Activated naive CD8-positive, alpha-beta T cell treated with anti-CD3 and anti-CD28 coated beads, Interleukin-2, amount 50 U/mL, for 24 hours (primary cell): ENCODE data around the gene OR52E8.

ENCODE experiments used
- ATAC-seq: fragments of 150-1000 bp; cut with Tn5 transposase; one replicate; pipeline ENCODE4 v1.10.0; 2021
- DNase-seq: peaks from one replicate; pipeline ENCODE4 v3.0.0; 2021
- H3K27ac Mint-ChIP-seq: one replicate; pipeline ENCODE4 v1.8.0; 2021; ENCODE audit warnings: mild to moderate bottlenecking, mixed read lengths
- H3K27me3 Mint-ChIP-seq: one replicate; pipeline ENCODE4 v1.8.0; 2021; ENCODE audit warnings: mixed read lengths
- H3K36me3 Mint-ChIP-seq: one replicate; pipeline ENCODE4 v1.8.0; 2021; ENCODE audit warnings: low read depth, mixed read lengths
- H3K4me1 Mint-ChIP-seq: one replicate; pipeline ENCODE4 v1.8.0; 2021; ENCODE audit warnings: mixed read lengths
- H3K4me3 Mint-ChIP-seq: one replicate; pipeline ENCODE4 v1.8.0; 2021; ENCODE audit warnings: mild to moderate bottlenecking, moderate library complexity, mixed read lengths
- H3K9me3 Mint-ChIP-seq: one replicate; pipeline ENCODE4 v1.8.0; 2021; ENCODE audit warnings: mixed read lengths

OR52E8 gene

DNA sequence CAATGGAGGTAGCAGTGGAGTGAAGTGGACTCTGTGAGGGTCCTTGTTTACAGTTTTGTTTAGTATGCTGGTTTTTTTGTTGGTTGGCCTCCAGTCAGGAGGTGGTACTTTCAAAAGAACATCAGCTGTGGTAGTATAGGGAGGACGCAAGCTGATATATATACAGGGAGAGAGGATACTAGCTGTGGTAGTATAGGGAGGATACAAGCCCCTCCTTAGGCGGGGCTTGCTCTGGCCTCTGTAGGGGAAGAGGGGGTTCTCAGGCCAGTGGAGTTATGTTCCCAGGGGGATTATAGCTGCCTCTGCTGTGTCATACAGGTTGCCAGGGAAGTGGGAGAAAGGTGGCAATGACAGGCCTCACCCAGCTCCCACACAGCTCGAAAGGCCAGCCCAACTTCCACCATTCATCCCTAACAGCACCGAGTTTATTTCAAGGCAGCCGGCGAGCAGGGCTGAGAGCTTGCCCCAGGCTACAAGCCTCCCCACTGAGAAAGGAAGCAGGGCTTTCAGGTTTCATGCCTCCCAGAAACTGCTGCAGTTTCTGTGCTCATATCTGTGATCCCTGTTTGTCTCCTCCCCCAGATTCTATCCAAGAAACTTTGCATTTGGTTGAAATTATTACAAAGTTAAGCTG, 26.2 kb downstream of the OR52E8 start:
- no peak overlapping the region for H3K27ac Mint-ChIP-seq

DNA sequence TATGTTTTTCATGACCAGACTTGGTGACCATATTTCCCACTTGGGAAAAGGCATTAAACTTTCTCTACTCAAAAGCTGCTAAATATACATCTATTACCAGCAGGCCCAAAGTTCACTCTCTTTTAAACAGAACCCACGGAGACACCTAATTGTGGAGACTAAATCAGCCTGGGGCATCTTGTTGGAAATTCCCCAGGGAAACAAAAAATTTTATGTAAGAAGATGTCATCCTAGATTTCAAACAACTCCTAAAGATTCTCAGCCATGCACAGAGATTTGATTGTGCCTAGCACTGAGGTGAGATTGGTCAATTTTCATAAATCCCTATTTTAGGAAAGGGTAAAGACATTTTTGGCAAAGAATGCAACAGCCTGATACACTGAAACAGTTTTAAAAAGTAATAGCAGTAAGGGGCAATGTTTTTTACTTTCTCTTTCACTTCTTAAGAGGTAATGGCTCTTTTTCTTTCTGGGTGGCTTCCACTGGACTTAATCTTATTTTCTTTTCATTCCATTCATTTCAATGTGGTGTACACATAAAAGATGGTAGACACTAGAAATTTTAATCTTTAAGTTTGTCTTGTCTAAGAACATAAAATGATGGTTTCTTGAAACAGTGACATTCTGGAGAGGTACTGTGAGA, 39.1 kb downstream of the OR52E8 start:
- ATAC-seq (no peak), DNase-seq (no peak)
- Mint-ChIP-seq H3K36me3 (no peaks in the 10 kb centered on the region), H3K4me3 (peak overlapping the region; percentile 34), H3K4me1 (peaks cover 19% of the 10 kb centered on the region), H3K9me3 (no peaks in the 10 kb centered on the region), H3K27me3 (no peaks in the 10 kb centered on the region), H3K27ac (peak overlapping the region; percentile 13)

More for the DNA sequence above, 26.2 kb downstream of the OR52E8 start:
- Mint-ChIP-seq H3K4me1 (no peaks in the 10 kb centered on the region), H3K9me3 (no peaks in the 10 kb centered on the region), H3K4me3 (no peak overlapping the region), H3K36me3 (no peaks in the 10 kb centered on the region), H3K27me3 (peaks cover 14% of the 10 kb centered on the region)
- ATAC-seq (no peak), DNase-seq (no peak)

DNA sequence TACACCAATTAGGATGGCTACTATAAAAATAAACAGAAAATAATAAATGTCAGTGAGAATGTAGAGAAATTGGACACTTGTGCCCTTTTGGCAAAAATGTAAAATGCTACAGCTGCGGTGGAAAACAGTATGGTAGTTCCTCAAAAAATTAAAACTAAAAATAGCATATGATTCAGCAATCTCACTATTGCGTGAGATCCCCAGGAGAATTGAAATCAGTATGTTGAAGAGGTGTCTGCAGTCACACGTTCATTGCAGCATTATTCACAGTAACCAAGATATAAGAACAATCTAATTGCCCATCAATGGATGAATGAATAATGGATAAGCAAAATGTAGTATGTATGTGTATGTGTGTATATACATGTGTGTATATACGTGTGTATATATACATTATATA, 42.0 kb downstream of the OR52E8 start:
- ATAC-seq (no peak), DNase-seq (no peak)
- H3K36me3 Mint-ChIP-seq: no peaks in the 10 kb centered on the region
- no peak overlapping the region for H3K27ac Mint-ChIP-seq
- H3K27me3 Mint-ChIP-seq: no peaks in the 10 kb centered on the region
- no peaks in the 10 kb centered on the region for H3K9me3 Mint-ChIP-seq
- H3K4me1 Mint-ChIP-seq: peaks cover 19% of the 10 kb centered on the region
- H3K4me3 Mint-ChIP-seq: no peak overlapping the region

DNA sequence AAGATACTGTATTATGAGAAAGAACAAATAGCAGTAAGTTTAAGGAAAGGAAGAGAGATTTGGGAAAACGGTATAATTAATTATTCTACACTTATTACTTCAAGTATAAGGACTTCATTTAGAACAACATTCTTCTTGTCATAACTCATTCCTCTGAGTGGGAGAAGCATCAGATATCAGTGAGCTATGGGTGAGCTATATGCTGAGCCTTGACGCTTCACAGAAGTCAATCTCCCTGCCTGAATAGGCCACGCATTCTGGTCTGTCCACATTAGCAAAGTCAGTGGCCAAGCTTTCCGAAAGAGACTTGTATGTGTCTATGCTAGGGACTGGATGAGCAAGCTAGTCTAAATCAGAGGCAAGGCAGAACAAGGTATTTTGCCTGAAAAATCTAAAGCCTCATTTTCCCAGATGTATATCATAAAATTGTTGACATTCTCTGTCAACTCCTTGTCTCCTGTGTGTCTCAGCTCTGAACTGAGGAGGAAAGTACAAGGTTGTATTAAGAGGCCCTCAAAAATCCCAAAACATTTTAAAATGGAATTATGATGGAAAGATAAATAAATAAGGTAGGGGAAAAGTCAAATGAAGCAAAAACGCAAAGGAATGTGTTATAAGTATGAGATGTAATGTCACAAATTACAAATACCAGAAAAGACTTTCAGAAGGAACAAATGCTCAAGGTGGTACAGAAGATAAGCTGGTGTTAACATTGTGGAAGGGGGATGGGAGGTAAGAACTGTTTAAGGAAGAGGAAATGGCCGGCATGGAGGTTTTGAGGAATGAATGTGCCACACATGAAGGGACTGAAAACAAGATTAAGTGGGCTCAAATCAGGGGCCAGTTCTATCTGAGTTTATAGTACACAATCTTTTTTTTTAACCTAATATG, 47.3 kb downstream of the OR52E8 start:
- no peak for ATAC-seq
- H3K27me3 Mint-ChIP-seq: peaks cover 14% of the 10 kb centered on the region
- no peak overlapping the region for H3K4me3 Mint-ChIP-seq
- no peak for DNase-seq
- H3K36me3 Mint-ChIP-seq: no peaks in the 10 kb centered on the region
- H3K4me1 Mint-ChIP-seq: peaks cover 10% of the 10 kb centered on the region
- H3K27ac Mint-ChIP-seq: no peak overlapping the region
- no peaks in the 10 kb centered on the region for H3K9me3 Mint-ChIP-seq

DNA sequence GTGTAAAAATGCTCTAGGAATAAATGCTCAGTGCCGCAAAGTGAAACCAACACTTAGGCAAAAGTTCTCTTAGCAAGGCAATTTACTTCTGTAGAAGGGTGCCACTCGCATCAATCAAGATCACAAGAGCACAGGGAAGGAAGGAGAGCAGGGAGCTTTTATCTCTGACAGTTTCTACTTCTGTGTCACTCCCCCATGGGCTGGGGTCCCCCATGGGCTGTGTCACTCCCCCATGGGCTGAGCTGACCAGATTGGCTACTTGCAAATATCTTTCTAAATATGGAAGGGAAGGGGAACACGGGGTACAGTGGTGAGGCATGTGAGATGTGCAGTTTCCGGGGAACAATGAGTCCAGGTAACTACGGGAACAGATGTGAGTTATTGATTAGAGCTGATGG, 48.4 kb downstream of the OR52E8 start:
- H3K27ac Mint-ChIP-seq: no peak overlapping the region
- peak overlapping the region; percentile 84 for H3K4me3 Mint-ChIP-seq
- H3K27me3 Mint-ChIP-seq: peaks cover 17% of the 10 kb centered on the region
- ATAC-seq (no peak), DNase-seq (no peak)
- H3K9me3 Mint-ChIP-seq: peaks cover 4% of the 10 kb centered on the region
- H3K36me3 Mint-ChIP-seq: no peaks in the 10 kb centered on the region
- H3K4me1 Mint-ChIP-seq: peaks cover 7% of the 10 kb centered on the region

DNA sequence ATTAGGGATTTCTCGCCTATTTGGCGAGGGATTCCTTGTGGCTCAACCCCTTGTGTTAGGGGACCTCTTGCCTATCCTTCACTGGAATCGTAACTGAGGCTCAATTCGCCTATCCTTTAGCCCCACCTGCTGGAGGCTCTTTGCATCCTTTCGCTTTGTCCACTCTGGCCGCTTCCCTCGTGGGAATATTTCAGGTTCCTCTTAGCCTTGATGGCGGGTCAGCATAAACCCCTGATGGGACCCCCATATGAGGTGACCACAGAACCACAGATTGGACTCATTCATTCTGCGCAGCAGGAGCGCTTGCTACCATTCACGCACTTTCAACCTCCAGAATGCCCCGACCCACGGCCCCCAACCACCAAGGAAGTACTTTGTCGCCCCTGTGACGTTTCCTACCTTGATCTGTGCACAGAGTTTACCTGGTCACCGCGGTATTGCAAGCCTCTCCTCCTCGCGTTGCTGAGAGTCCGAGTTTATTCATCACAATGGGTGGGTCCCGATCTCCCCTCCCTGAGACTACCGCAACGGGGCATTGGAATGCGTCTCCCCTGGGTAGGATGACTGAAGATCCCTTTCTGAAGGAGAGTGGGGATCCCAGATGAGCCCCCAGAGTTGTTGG, 48.9 kb downstream of the OR52E8 start, which contains the start of gene OR52N2:
Gene OR52N2 (plus strand): TSS at position 425 of the 622 bp plus-strand sequence. CDS start 11,412 bp downstream, outside the sequence.
- Mint-ChIP-seq H3K4me3 (peak within 1 kb of the TSS; percentile 84), H3K9me3 (peaks cover 8% of the 10 kb centered on the region), H3K27me3 (peaks cover 17% of the 10 kb centered on the region), H3K4me1 (peaks cover 7% of the 10 kb centered on the region), H3K27ac (no peak within 1 kb of the TSS), H3K36me3 (no peaks in the 10 kb centered on the region)
- peak; percentile 76 for DNase-seq
- ATAC-seq: peak; percentile 92

DNA sequence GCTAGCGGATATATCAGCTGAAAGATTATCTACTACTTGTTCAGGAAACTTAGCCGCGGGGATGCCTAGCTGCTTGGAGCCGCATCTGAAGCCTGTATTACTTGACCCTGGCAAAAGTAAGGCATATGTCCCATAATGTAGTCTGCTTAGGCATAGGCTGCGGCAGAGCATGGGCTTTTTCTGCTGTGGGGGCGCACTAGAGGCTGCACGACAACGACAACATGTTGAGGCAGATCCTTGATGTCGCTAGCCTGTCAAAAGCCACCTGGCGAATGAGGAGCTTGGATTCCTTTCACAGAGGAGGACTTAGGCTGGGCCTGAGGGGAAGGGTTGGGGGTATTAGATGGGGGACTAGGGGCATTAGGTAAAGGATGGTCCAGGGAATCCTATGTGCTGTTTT, 49.9 kb downstream of the OR52E8 start:
- Mint-ChIP-seq H3K36me3 (peaks cover 2% of the 10 kb centered on the region), H3K4me3 (no peak overlapping the region)
- no peak for DNase-seq

More for the DNA sequence above, 49.9 kb downstream of the OR52E8 start:
- Mint-ChIP-seq H3K4me1 (peaks cover 7% of the 10 kb centered on the region), H3K27me3 (peaks cover 17% of the 10 kb centered on the region), H3K27ac (no peak overlapping the region), H3K9me3 (peaks cover 11% of the 10 kb centered on the region)
- no peak for ATAC-seq
